HepG2 (cell line): ENCODE measurements around the gene GTF3A. TPM values are rescaled to one million over a fixed set of nuclear protein-coding genes. Genes with fewer than 3 reads are reported as not detected.

Source experiments
- ARID2 ChIP-seq: sonication (generic); formaldehyde crosslinking; IDR thresholded peaks from 2 replicates; pipeline ENCODE4 v1.8.1; 2022; ENCODE audit warnings: mild to moderate bottlenecking, missing genetic modification reagents, borderline replicate concordance
- CTCF ChIP-seq: sonication (generic); formaldehyde crosslinking; IDR thresholded peaks from 2 replicates; pipeline ENCODE4 v1.5.0; 2020; ENCODE audit warnings: mild to moderate bottlenecking, missing genetic modification reagents, moderate library complexity
- EZH2 ChIP-seq: conservative IDR thresholded peaks from 2 replicates; pipeline ENCODE4 v1.6.1; 2012; ENCODE audit warnings: mild to moderate bottlenecking, low read depth, low read length, moderate library complexity
- JDP2 ChIP-seq: sonication (generic); formaldehyde crosslinking; IDR thresholded peaks from 2 replicates; pipeline ENCODE4 v1.8.1; 2022; ENCODE audit warnings: missing genetic modification reagents, borderline replicate concordance
- NFIC ChIP-seq: IDR thresholded peaks from 2 replicates; pipeline ENCODE4 v1.6.1; 2012; ENCODE audit warnings: mild to moderate bottlenecking, low read length, inconsistent platforms
- PHF21A ChIP-seq: sonication (generic); formaldehyde crosslinking; IDR thresholded peaks from 2 replicates; pipeline ENCODE4 v1.5.0; 2020; ENCODE audit warnings: mild to moderate bottlenecking, missing genetic modification reagents
- PTBP1 ChIP-seq: fragments of 200-400 bp; formaldehyde crosslinking; IDR thresholded peaks from 2 replicates; pipeline ENCODE4 v1.6.1; 2018; ENCODE audit warnings: low read length, low read depth; ENCODE audit not compliant: poor library complexity, severe bottlenecking
- RBFOX2 ChIP-seq: fragments of 200-400 bp; formaldehyde crosslinking; IDR thresholded peaks from 2 replicates; pipeline ENCODE4 v1.6.1; 2017; ENCODE audit warnings: low read depth, mild to moderate bottlenecking, low read length
- SIN3B ChIP-seq: fragments of 150-350 bp; IDR thresholded peaks from 2 replicates; pipeline ENCODE4 v1.6.1; 2014; ENCODE audit warnings: low read length
- SOX6 ChIP-seq, 2 experiments: fragments of 450-650 bp in 1 of 2; sonication (generic) in 1 of 2; formaldehyde crosslinking in 1 of 2; IDR thresholded peaks; 2 replicates each; pipeline versions ENCODE4 v1.4.0 to v1.6.1; 2017 to 2020; ENCODE audit warnings: antibody characterized with exemption in 1 of 2, mild to moderate bottlenecking in 1 of 2, missing genetic modification reagents in 1 of 2
- TAF15 ChIP-seq: fragments of 200-400 bp; formaldehyde crosslinking; IDR thresholded peaks from one replicate; pipeline ENCODE4 v1.6.1; 2018; ENCODE audit warnings: mild to moderate bottlenecking, low read depth, low read length; ENCODE audit not compliant: poor library complexity, severe bottlenecking
- ZBTB37 ChIP-seq: sonication (generic); formaldehyde crosslinking; IDR thresholded peaks from 2 replicates; pipeline ENCODE4 v1.4.0; 2020; ENCODE audit warnings: mild to moderate bottlenecking, missing genetic modification reagents
- ZFP62 ChIP-seq: sonication (generic); formaldehyde crosslinking; IDR thresholded peaks from 2 replicates; pipeline ENCODE4 v1.4.0; 2020; ENCODE audit warnings: missing genetic modification reagents
- ZIK1 ChIP-seq: sonication (generic); formaldehyde crosslinking; IDR thresholded peaks from 2 replicates; pipeline ENCODE4 v1.5.0; 2020; ENCODE audit warnings: mild to moderate bottlenecking, low read depth, missing genetic modification reagents, borderline replicate concordance
- ZNF33B ChIP-seq: sonication (generic); formaldehyde crosslinking; IDR thresholded peaks from 2 replicates; pipeline ENCODE4 v1.5.1; 2020; ENCODE audit warnings: mild to moderate bottlenecking, missing genetic modification reagents
- ZNF343 ChIP-seq: sonication (generic); formaldehyde crosslinking; IDR thresholded peaks from 2 replicates; pipeline ENCODE4 v1.4.0; 2020; ENCODE audit warnings: mild to moderate bottlenecking, missing genetic modification reagents
- ZNF678 ChIP-seq: sonication (generic); formaldehyde crosslinking; IDR thresholded peaks from 2 replicates; pipeline ENCODE4 v1.4.0; 2020; ENCODE audit warnings: mild to moderate bottlenecking, missing genetic modification reagents
- ZSCAN12 ChIP-seq: sonication (generic); formaldehyde crosslinking; IDR thresholded peaks from 2 replicates; pipeline ENCODE4 v1.9.0; 2021; ENCODE audit warnings: mild to moderate bottlenecking, missing genetic modification reagents
- polyA plus RNA-seq, 8 experiments: library from polyadenylated mRNA; depleted of rRNA in 3 of 8; stranded (reverse) in 7 of 8; unstranded in 1 of 8; fragments of >200 nt; fragmentation: Illumina TruSeq in 4 of 8; extraction: Trizol in 4 of 8; gene quantifications; 2 replicates each; pipeline versions ENCODE4 v1.2.1 to v1.2.3, GENCODE V29; 2011 to 2016; ENCODE audit warnings: low read depth in 4 of 8, missing spikeins in 1 of 8, mixed read lengths in 1 of 8; ENCODE audit not compliant: insufficient read depth in 1 of 8
- total RNA-seq, 5 experiments: library from RNA; depleted of rRNA; stranded (reverse); fragments of >200 nt; fragmentation: Illumina TruSeq; extraction: Trizol; gene quantifications; 2 replicates each; pipeline ENCODE4 v1.2.3, GENCODE V29; 2016; ENCODE audit warnings: low read depth in 1 of 5
- TF ChIP-seq, protein P1 (sequence below): sonication (generic); formaldehyde crosslinking; IDR thresholded peaks from 2 replicates; pipeline ENCODE4 v1.8.1; 2023; ENCODE audit warnings: mild to moderate bottlenecking, missing genetic modification reagents
- TF ChIP-seq, protein P2 (sequence below): sonication (generic); formaldehyde crosslinking; conservative IDR thresholded peaks from 2 replicates; pipeline ENCODE4 v1.4.0; 2020; ENCODE audit warnings: missing genetic modification reagents

Gene GTF3A
- total and polyA plus RNA-seq, 2 of the 13 experiments (the other 11 are each of a cell fraction or from before 2014, with no cell fraction given): 42.1 to 176 TPM

GRCh38 chr13:27424246-27425157 is at the start of gene GTF3A (continued):
- TF ChIP-seq ZNF33B (CRISPR knock-in tag) (peak; percentile 91; the same call in 1 of the 2 replicates), ZFP62 (CRISPR knock-in tag) (no peak), ZNF343 (peak; percentile 81; the same call in 1 of the 2 replicates), SIN3B (no peak), PTBP1 (no peak), JDP2 (peak; percentile 91; the same call in 1 of the 2 replicates), TAF15 (no peak), RBFOX2 (peak; percentile 95), NFIC (peak; percentile 34; the same call in 1 of the 2 replicates), ZBTB37 (CRISPR knock-in tag) (no peak), ZIK1 (CRISPR knock-in tag) (peak; percentile 98), ARID2 (CRISPR knock-in tag) (no peak), ZSCAN12 (CRISPR knock-in tag) (peak; percentile 97), EZH2 (no peak), CTCF (CRISPR knock-in tag) (0 out of 2 replicates have a peak, but pooled peaks have one; percentile 1), SOX6 (IDR thresholded peaks at IDR 0.05) (no peak), SOX6 (CRISPR knock-in tag; IDR thresholded peaks at IDR 0.05) (peak; percentile 31; the same call in 1 of the 2 replicates), PHF21A (CRISPR knock-in tag) (no peak), ZNF678 (CRISPR knock-in tag) (peak; percentile 96; the same call in 1 of the 2 replicates)
- TF ChIP-seq, protein P1, sequence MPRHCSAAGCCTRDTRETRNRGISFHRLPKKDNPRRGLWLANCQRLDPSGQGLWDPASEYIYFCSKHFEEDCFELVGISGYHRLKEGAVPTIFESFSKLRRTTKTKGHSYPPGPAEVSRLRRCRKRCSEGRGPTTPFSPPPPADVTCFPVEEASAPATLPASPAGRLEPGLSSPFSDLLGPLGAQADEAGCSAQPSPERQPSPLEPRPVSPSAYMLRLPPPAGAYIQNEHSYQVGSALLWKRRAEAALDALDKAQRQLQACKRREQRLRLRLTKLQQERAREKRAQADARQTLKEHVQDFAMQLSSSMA: peak; percentile 75
- TF ChIP-seq, protein P2, sequence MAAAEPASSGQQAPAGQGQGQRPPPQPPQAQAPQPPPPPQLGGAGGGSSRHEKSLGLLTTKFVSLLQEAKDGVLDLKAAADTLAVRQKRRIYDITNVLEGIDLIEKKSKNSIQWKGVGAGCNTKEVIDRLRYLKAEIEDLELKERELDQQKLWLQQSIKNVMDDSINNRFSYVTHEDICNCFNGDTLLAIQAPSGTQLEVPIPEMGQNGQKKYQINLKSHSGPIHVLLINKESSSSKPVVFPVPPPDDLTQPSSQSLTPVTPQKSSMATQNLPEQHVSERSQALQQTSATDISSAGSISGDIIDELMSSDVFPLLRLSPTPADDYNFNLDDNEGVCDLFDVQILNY (CRISPR knock-in tag): no peak; the same call in 1 of the 2 replicates
